Urinary bladder (tissue), 4 donors: ENCODE measurements around the gene SCYL1. TPM values are rescaled to one million over a fixed set of nuclear protein-coding genes. Genes with fewer than 3 reads are reported as not detected.

Experiments used
- DNase-seq: peaks from one replicate; pipeline ENCODE4 v3.0.0-alpha.2; 2015; ENCODE audit errors: extremely low spot score
- H3K27ac ChIP-seq: one replicate; pipeline ENCODE4 v1.5.1; 2013; ENCODE audit warnings: low read depth, mild to moderate bottlenecking, moderate library complexity
- H3K36me3 ChIP-seq: one replicate; pipeline ENCODE4 v1.6.1; 2013; ENCODE audit warnings: mild to moderate bottlenecking, moderate library complexity; ENCODE audit not compliant: insufficient read depth
- H3K4me1 ChIP-seq: one replicate; pipeline ENCODE4 v1.6.1; 2013; ENCODE audit warnings: mild to moderate bottlenecking, moderate library complexity; ENCODE audit not compliant: insufficient read depth
- H3K4me3 ChIP-seq: one replicate; pipeline ENCODE4 v1.5.1; 2013; ENCODE audit warnings: low read depth, low read length
- WGBS: extraction: QIAGEN DNeasy Blood & Tissue Kit; methylation state at CpG from one replicate; pipeline ENCODE4 v1.1.7; 2013; 5-methylcytosine and 5-hydroxymethylcytosine counted together
- polyA plus RNA-seq: library from polyadenylated mRNA; stranded (reverse); fragments of 200-250 nt; gene quantifications from one replicate; pipeline ENCODE4 v1.2.3, GENCODE V29; 2013
- small RNA-seq: library from RNA; depleted of rRNA; stranded (forward); fragments of <200 nt; gene quantifications from one replicate; pipeline ENCODE3, GENCODE V24; 2014
- total RNA-seq: library from RNA; depleted of rRNA; stranded (reverse); fragments of >200 nt; gene quantifications from one replicate; pipeline ENCODE4 v1.2.3, GENCODE V29; 2014
- donor health status: healthy with polysubstance abuse.
- donor health status: healthy.

The SCYL1 gene
- total and polyA plus RNA-seq, 2 donors, result 43.4 to 82.0 TPM

- Histone ChIP-seq H3K36me3 (no peaks in the 10 kb centered on the region), H3K4me3 (no peak overlapping the region), H3K27ac (no peak overlapping the region), H3K4me1 (no peaks in the 10 kb centered on the region)
- WGBS, result 74% methylated on average over 46 of the region's 46 CpGs
- DNase-seq, result no peak
Observed at GRCh38 chr11:65584723-65585171, 59.9 kb downstream of the SCYL1 start.

- no peak overlapping the region for H3K4me3 ChIP-seq
- H3K27ac ChIP-seq, result no peak overlapping the region
- DNase-seq, result no peak
- H3K4me1 ChIP-seq, result no peaks in the 10 kb centered on the region
- WGBS, result 77% methylated on average over 51 of the region's 51 CpGs
- H3K36me3 ChIP-seq, result no peaks in the 10 kb centered on the region
Observed at GRCh38 chr11:65585396-65586246, 60.7 kb downstream of the SCYL1 start.

- 74% methylated on average over 4 of the region's 4 CpGs for WGBS
- H3K4me3 ChIP-seq, result no peak overlapping the region
- H3K27ac ChIP-seq, result no peak overlapping the region
- DNase-seq, result no peak
- H3K4me1 ChIP-seq, result no peaks in the 10 kb centered on the region
- H3K36me3 ChIP-seq, result no peaks in the 10 kb centered on the region
Observed at GRCh38 chr11:65586247-65586630, 61.4 kb downstream of the SCYL1 start.

- WGBS, result 56% methylated on average over 2 of the region's 2 CpGs
- H3K4me1 ChIP-seq, result no peaks in the 10 kb centered on the region
- H3K27ac ChIP-seq, result no peak overlapping the region
- no peaks in the 10 kb centered on the region for H3K36me3 ChIP-seq
- H3K4me3 ChIP-seq, result no peak overlapping the region
- no peak for DNase-seq
Observed at GRCh38 chr11:65586676-65587075, 61.8 kb downstream of the SCYL1 start.

Small RNAs within 50 kb of the gene (small RNA-seq; reads per million reads assigned to genes)
- gene AP001362.1 (not detected), gene RF01684 (not detected)

Other genes starting within 250 kb of the SCYL1 start
- 17.6 TPM for gene CDC42EP2, start 210.2 kb upstream of the SCYL1 start, total RNA-seq
- 30.1 TPM for gene CDC42EP2, start 210.2 kb upstream of the SCYL1 start, polyA plus RNA-seq
- gene DPF2, start 191.2 kb upstream of the SCYL1 start, total RNA-seq, result 29.3 TPM
- 55.2 TPM for gene DPF2, start 191.2 kb upstream of the SCYL1 start, polyA plus RNA-seq
- 0.11 TPM for gene TIGD3, start 170.3 kb upstream of the SCYL1 start, total RNA-seq
- gene TIGD3, start 170.3 kb upstream of the SCYL1 start, polyA plus RNA-seq, result 0.16 TPM
- 5.0 TPM for gene SLC25A45, start 142.4 kb upstream of the SCYL1 start, total RNA-seq
- 4.3 TPM for gene SLC25A45, start 142.4 kb upstream of the SCYL1 start, polyA plus RNA-seq
- 17.3 TPM for gene FRMD8, start 138.4 kb upstream of the SCYL1 start, total RNA-seq
- 26.3 TPM for gene FRMD8, start 138.4 kb upstream of the SCYL1 start, polyA plus RNA-seq
- 104 TPM for gene NEAT1, start 102.3 kb upstream of the SCYL1 start, total RNA-seq
- gene NEAT1, start 102.3 kb upstream of the SCYL1 start, polyA plus RNA-seq, result 450 TPM
- 27,753 TPM for gene MALAT1, start 26.0 kb upstream of the SCYL1 start, total RNA-seq
- gene MALAT1, start 26.0 kb upstream of the SCYL1 start, polyA plus RNA-seq, result 141 TPM
- 58.5 TPM for gene LTBP3, start 33.3 kb downstream of the SCYL1 start, total RNA-seq
- 145 TPM for gene LTBP3, start 33.3 kb downstream of the SCYL1 start, polyA plus RNA-seq
- 14.6 TPM for gene ZNRD2, start 45.4 kb downstream of the SCYL1 start, total RNA-seq
- 94.9 TPM for gene ZNRD2, start 45.4 kb downstream of the SCYL1 start, polyA plus RNA-seq
- gene FAM89B, start 47.5 kb downstream of the SCYL1 start, total RNA-seq, result 10.9 TPM
- 82.7 TPM for gene FAM89B, start 47.5 kb downstream of the SCYL1 start, polyA plus RNA-seq
- gene EHBP1L1, start 51.0 kb downstream of the SCYL1 start, total RNA-seq, result 45.9 TPM
- 178 TPM for gene EHBP1L1, start 51.0 kb downstream of the SCYL1 start, polyA plus RNA-seq
- gene KCNK7, start 70.7 kb downstream of the SCYL1 start, total RNA-seq, result 0.63 TPM
- gene KCNK7, start 70.7 kb downstream of the SCYL1 start, polyA plus RNA-seq, result 1.2 TPM
- 20.6 TPM for gene MAP3K11, start 89.1 kb downstream of the SCYL1 start, total RNA-seq
- 39.7 TPM for gene MAP3K11, start 89.1 kb downstream of the SCYL1 start, polyA plus RNA-seq
- 8.3 TPM for gene PCNX3, start 90.7 kb downstream of the SCYL1 start, total RNA-seq
- 25.3 TPM for gene PCNX3, start 90.7 kb downstream of the SCYL1 start, polyA plus RNA-seq
- 16.0 TPM for gene SIPA1, start 113.0 kb downstream of the SCYL1 start, total RNA-seq
- gene SIPA1, start 113.0 kb downstream of the SCYL1 start, polyA plus RNA-seq, result 54.0 TPM
- gene RELA, start 137.8 kb downstream of the SCYL1 start, total RNA-seq, result 18.5 TPM
- gene RELA, start 137.8 kb downstream of the SCYL1 start, polyA plus RNA-seq, result 80.8 TPM
- 28.4 TPM for gene KAT5, start 187.2 kb downstream of the SCYL1 start, total RNA-seq
- 95.6 TPM for gene KAT5, start 187.2 kb downstream of the SCYL1 start, polyA plus RNA-seq
- gene RNASEH2C, start 195.7 kb downstream of the SCYL1 start, total RNA-seq, result 11.9 TPM
- 102 TPM for gene RNASEH2C, start 195.7 kb downstream of the SCYL1 start, polyA plus RNA-seq